HG03196 (cell line): ENCODE results near the gene SMIM9.
"Not testable (repeated sequence)": the region's sequence is repeated elsewhere in the genome, so short reads cannot be mapped to it uniquely, and the experiment has no call there.

Source experiments
- ATAC-seq: cut with Tn5 transposase; IDR thresholded peaks from one replicate; pipeline ENCODE4 v1.9.1; 2021; ENCODE audit not compliant: unreplicated experiment

Gene SMIM9

GRCh38 chrX:154834562-154834961 lies at the start of gene SMIM9:
TSS of gene SMIM9 (minus strand) at chrX:154834662. CDS start at chrX:154830856, 3,806 bp downstream.
- no peak for ATAC-seq

- ATAC-seq: not testable (repeated sequence)
Measured at GRCh38 chrX:154884069-154884468, 49.6 kb upstream of the SMIM9 start.

GRCh38 chrX:154873329-154873728 lies 38.9 kb upstream of the SMIM9 start:
- ATAC-seq: no peak

GRCh38 chrX:154868522-154868921 lies 34.1 kb upstream of the SMIM9 start:
- ATAC-seq: not testable (repeated sequence)

GRCh38 chrX:154855256-154855655 lies 20.8 kb upstream of the SMIM9 start:
- ATAC-seq: no peak

GRCh38 chrX:154850957-154851611 lies 16.6 kb upstream of the SMIM9 start:
- no peak for ATAC-seq

GRCh38 chrX:154840856-154841255 lies 6.4 kb upstream of the SMIM9 start:
- no peak for ATAC-seq

GRCh38 chrX:154836163-154836562 lies 1.7 kb upstream of the SMIM9 start:
- ATAC-seq: no peak

- no peak for ATAC-seq
Measured at GRCh38 chrX:154833746-154834274, 652 bp downstream of the SMIM9 start.

GRCh38 chrX:154829926-154830442 lies 4.5 kb downstream of the SMIM9 start:
- no peak for ATAC-seq

GRCh38 chrX:154829134-154829533 lies 5.3 kb downstream of the SMIM9 start:
- ATAC-seq: no peak

- no peak for ATAC-seq
Measured at GRCh38 chrX:154828016-154828408, 6.5 kb downstream of the SMIM9 start.

- ATAC-seq: peak; percentile 87
Measured at GRCh38 chrX:154827194-154828015, 7.1 kb downstream of the SMIM9 start.

- not testable (repeated sequence) for ATAC-seq
Measured at GRCh38 chrX:154825586-154825985, 8.9 kb downstream of the SMIM9 start.

- no peak for ATAC-seq
Measured at GRCh38 chrX:154824638-154825037, 9.8 kb downstream of the SMIM9 start.

- no peak for ATAC-seq
Measured at GRCh38 chrX:154822029-154822428, 12.4 kb downstream of the SMIM9 start.

GRCh38 chrX:154821523-154821922 lies 12.9 kb downstream of the SMIM9 start:
- ATAC-seq: no peak

GRCh38 chrX:154819771-154820341 lies 14.6 kb downstream of the SMIM9 start:
- no peak for ATAC-seq

- ATAC-seq: no peak
Measured at GRCh38 chrX:154818916-154819770, 15.3 kb downstream of the SMIM9 start.

- ATAC-seq: not testable (repeated sequence)
Measured at GRCh38 chrX:154817048-154817618, 17.3 kb downstream of the SMIM9 start.
